ENCODE measurements around the gene SUSD3. TPM values are rescaled to one million over a fixed set of nuclear protein-coding genes. Genes with fewer than 3 reads are reported as not detected.

The SUSD3 gene
- total and polyA plus RNA-seq, 4 donors, result 2.0 to 9.7 (median 5.1) TPM

DNA sequence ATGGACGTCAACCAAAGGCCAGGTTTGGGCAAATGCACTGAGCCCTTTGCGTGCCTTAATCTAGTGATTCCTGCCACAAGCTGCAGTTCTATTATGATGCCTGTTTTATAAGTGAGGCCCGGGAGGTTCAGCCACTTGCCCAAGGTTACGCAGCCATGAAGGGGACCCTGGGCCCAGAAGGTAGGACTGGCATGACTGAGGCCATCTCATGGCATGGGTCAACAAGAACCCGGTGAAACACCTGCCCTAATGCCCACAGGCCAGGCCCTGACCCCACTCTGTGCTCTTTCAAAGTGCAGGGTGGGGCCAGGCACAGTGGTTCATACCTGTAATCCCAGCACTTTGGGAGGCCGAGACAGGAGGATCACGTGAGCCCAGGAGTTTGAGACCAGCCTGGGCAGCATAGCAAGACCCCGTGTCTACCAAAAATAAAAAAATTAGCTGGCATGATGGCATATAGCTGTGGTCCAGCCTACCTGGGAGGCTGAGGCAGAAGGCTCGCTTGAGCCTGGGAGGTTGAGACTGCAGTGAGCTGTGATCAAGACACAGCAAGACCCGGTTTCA lies 66.9 kb downstream of the SUSD3 start:
- 95% methylated on average over 10 of the region's 10 CpGs for WGBS, 2 donors
- no peak overlapping the region for H3K27ac ChIP-seq (ENCODE audit: low read depth in 1 of 2, low read length in 1 of 2)
- H3K9me3 ChIP-seq (ENCODE audit: control insufficient read depth in 4 of 4, insufficient read depth in 3 of 4, low read length in 3 of 4), result no peaks in the 10 kb centered on the region
- peaks cover 0 to 28% (median 0%) of the 10 kb centered on the region in 4 donors for H3K36me3 ChIP-seq (ENCODE audit: control insufficient read depth in 4 of 4, insufficient read depth in 4 of 4, low read length in 4 of 4)
- H3K27me3 ChIP-seq (ENCODE audit: control insufficient read depth in 3 of 3, insufficient read depth in 3 of 3, low read length in 2 of 3), result no peaks in the 10 kb centered on the region
- peaks cover 0 to 23% (median 15%) of the 10 kb centered on the region in 5 donors for H3K4me1 ChIP-seq (ENCODE audit: control insufficient read depth in 5 of 5, insufficient read depth in 5 of 5, low read length in 5 of 5)
- no peak for DNase-seq
- no peak overlapping the region for H3K4me3 ChIP-seq
- TF ChIP-seq, protein P1, sequence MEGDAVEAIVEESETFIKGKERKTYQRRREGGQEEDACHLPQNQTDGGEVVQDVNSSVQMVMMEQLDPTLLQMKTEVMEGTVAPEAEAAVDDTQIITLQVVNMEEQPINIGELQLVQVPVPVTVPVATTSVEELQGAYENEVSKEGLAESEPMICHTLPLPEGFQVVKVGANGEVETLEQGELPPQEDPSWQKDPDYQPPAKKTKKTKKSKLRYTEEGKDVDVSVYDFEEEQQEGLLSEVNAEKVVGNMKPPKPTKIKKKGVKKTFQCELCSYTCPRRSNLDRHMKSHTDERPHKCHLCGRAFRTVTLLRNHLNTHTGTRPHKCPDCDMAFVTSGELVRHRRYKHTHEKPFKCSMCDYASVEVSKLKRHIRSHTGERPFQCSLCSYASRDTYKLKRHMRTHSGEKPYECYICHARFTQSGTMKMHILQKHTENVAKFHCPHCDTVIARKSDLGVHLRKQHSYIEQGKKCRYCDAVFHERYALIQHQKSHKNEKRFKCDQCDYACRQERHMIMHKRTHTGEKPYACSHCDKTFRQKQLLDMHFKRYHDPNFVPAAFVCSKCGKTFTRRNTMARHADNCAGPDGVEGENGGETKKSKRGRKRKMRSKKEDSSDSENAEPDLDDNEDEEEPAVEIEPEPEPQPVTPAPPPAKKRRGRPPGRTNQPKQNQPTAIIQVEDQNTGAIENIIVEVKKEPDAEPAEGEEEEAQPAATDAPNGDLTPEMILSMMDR (IDR thresholded peaks at IDR 0.05; ENCODE audit: control extremely low read depth, extremely low read depth), result no peak
- no peak for ATAC-seq (ENCODE audit: insufficient read depth, low FRiP score)
- no peak overlapping the region for H3K9ac ChIP-seq (ENCODE audit: insufficient read depth in 1 of 2, low read length in 2 of 2)

DNA sequence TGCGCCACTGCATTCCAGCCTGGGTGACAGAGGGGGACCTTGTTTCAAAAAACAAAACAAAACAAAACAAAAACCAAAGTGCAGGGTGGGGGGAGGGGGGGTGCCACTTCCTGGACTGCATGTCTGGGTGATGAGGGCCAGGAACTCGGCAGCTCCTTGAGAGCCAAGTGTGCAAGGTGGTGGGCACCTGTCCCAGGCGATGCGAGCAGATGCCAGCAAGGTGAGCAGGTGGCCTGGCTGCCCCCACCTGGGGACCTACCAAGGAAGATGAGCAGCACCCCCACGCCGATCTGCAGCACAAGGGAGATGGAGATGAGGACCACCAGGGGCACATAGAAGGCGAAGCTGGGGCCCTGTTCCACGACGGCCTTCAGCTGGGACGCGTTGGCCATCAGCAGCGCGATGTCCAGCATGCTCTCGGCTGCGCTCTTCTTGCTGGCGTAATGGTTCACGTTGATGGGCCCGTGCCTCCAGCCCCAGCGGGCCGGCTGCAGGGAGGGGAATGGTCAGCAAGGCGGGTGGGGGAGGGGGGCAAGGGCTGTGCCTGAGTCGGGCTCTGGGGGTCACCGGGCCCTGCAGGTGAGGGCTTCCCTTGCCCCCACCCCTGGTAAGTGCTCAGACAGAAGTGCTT lies 67.8 kb downstream of the SUSD3 start:
- peaks cover 0 to 30% (median 15%) of the 10 kb centered on the region in 5 donors for H3K4me1 ChIP-seq (ENCODE audit: control insufficient read depth in 5 of 5, insufficient read depth in 5 of 5, low read length in 5 of 5)
- WGBS, 2 donors, result 80 to 86% methylated on average over 23 of the region's 23 CpGs

DNA sequence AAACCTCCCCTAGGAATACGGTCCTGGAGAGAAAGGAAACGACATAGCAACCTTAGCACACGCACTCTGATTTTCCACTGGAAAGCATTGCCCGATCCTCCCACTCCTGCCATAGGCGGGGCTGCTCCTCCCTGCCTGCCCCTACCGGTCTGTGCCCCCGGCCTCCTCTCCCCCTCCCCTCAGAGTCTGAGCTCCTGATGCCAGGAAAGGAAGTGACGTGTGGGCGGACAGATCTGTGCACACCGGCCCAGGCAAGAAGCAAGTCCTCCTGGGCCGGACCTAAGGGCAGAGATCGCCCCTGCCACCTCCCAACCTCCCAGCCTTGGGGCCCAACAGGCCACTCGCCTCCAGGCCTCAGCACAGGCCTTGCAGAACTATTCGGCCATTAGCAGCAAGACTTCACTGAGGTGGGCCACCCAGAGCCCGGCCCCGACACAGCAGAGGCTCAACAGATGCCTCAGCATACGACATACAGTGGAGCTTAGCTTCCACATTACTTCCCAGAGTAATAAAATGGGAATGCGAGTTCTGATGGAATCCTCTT lies 68.4 kb downstream of the SUSD3 start:
- Histone ChIP-seq H3K4me1 (ENCODE audit: control insufficient read depth in 5 of 5, insufficient read depth in 5 of 5, low read length in 5 of 5) (peaks cover 0 to 34% (median 15%) of the 10 kb centered on the region in 5 donors), H3K9me3 (ENCODE audit: control insufficient read depth in 4 of 4, insufficient read depth in 3 of 4, low read length in 3 of 4) (no peaks in the 10 kb centered on the region), H3K27ac (ENCODE audit: low read depth in 1 of 2, low read length in 1 of 2) (peak overlapping the region; percentile 1 to 84), H3K27me3 (ENCODE audit: control insufficient read depth in 3 of 3, insufficient read depth in 3 of 3, low read length in 2 of 3) (no peaks in the 10 kb centered on the region), H3K4me3 (no peak overlapping the region), H3K9ac (ENCODE audit: insufficient read depth in 1 of 2, low read length in 2 of 2) (no peak overlapping the region), H3K36me3 (ENCODE audit: control insufficient read depth in 4 of 4, insufficient read depth in 4 of 4, low read length in 4 of 4) (peaks cover 0 to 20% (median 0%) of the 10 kb centered on the region in 4 donors)
- WGBS, 2 donors, result 38 to 47% methylated on average over 18 of the region's 18 CpGs
- TF ChIP-seq, protein P1 (IDR thresholded peaks at IDR 0.05; ENCODE audit: control extremely low read depth, extremely low read depth), result no peak
- DNase-seq, result peak; percentile 50 to 61 (median 54)
- no peak for ATAC-seq (ENCODE audit: insufficient read depth, low FRiP score)

More for the DNA sequence above, 67.8 kb downstream of the SUSD3 start:
- H3K9me3 ChIP-seq (ENCODE audit: control insufficient read depth in 4 of 4, insufficient read depth in 3 of 4, low read length in 3 of 4), result no peaks in the 10 kb centered on the region
- H3K9ac ChIP-seq (ENCODE audit: insufficient read depth in 1 of 2, low read length in 2 of 2), result no peak overlapping the region
- no peak overlapping the region for H3K4me3 ChIP-seq
- no peak for ATAC-seq (ENCODE audit: insufficient read depth, low FRiP score)
- no peak for DNase-seq
- no peaks in the 10 kb centered on the region for H3K27me3 ChIP-seq (ENCODE audit: control insufficient read depth in 3 of 3, insufficient read depth in 3 of 3, low read length in 2 of 3)
- peak overlapping the region in 1 of 2 donors; percentile 27 for H3K27ac ChIP-seq (ENCODE audit: low read depth in 1 of 2, low read length in 1 of 2)
- H3K36me3 ChIP-seq (ENCODE audit: control insufficient read depth in 4 of 4, insufficient read depth in 4 of 4, low read length in 4 of 4), result peaks cover 0 to 25% (median 0%) of the 10 kb centered on the region in 4 donors
- TF ChIP-seq, protein P1 (IDR thresholded peaks at IDR 0.05; ENCODE audit: control extremely low read depth, extremely low read depth), result no peak

Measured in lung (tissue), 12 donors.